ENCODE measurements around the gene LY9.

- TF ChIP-seq ZNF274 (IDR thresholded peaks at IDR 0.05; ENCODE audit: low read depth, low read length) (no peak), YY1 (IDR thresholded peaks at IDR 0.05; ENCODE audit: insufficient read depth, insufficient read length) (no peak)
These were observed 59.4 kb downstream of the LY9 start for GRCh38 chr1:160855181-160855981.

Measured in NT2/D1 (cell line).